Loucy (cell line): ENCODE results near the gene LIMA1.
"Not testable (repeated sequence)": the region's sequence is repeated elsewhere in the genome, so short reads cannot be mapped to it uniquely, and the experiment has no call there.

Experiments
- H2AFZ ChIP-seq: fragments of 200-600 bp; sonication (generic); 2 replicates; pipeline ENCODE4 v1.6.0; 2016; ENCODE audit warnings: antibody characterized with exemption, mild to moderate bottlenecking, low read length, moderate library complexity
- H3F3A ChIP-seq: fragments of 200-600 bp; 2 replicates; pipeline ENCODE4 v1.6.0; 2016; ENCODE audit warnings: antibody characterized with exemption, low read depth, mild to moderate bottlenecking
- H3K27me3 ChIP-seq: fragments of 200-600 bp; sonication (generic); 2 replicates; pipeline ENCODE4 v1.6.1; 2014; ENCODE audit warnings: low read length, mild to moderate bottlenecking; ENCODE audit not compliant: insufficient read depth, poor library complexity, severe bottlenecking
- H3K36me3 ChIP-seq: fragments of 200-600 bp; sonication (generic); 2 replicates; pipeline ENCODE4 v1.6.1; 2016; ENCODE audit warnings: low read length; ENCODE audit not compliant: insufficient read depth
- H3K4me1 ChIP-seq: fragments of 200-600 bp; sonication (generic); 2 replicates; pipeline ENCODE4 v1.5.1; 2014; ENCODE audit warnings: low read length, mild to moderate bottlenecking; ENCODE audit not compliant: insufficient read depth, poor library complexity, severe bottlenecking
- H3K4me2 ChIP-seq: fragments of 200-600 bp; sonication (generic); 2 replicates; pipeline ENCODE4 v1.6.0; 2014; ENCODE audit warnings: antibody characterized with exemption, low read length, low read depth, mild to moderate bottlenecking; ENCODE audit not compliant: poor library complexity, severe bottlenecking
- H3K4me3 ChIP-seq: fragments of 200-600 bp; sonication (generic); 2 replicates; pipeline ENCODE4 v1.5.1; 2014; ENCODE audit warnings: low read length, mild to moderate bottlenecking, mixed read lengths; ENCODE audit not compliant: poor library complexity, severe bottlenecking
- H3K79me2 ChIP-seq: fragments of 200-600 bp; sonication (generic); 2 replicates; pipeline ENCODE4 v1.6.1; 2014; ENCODE audit warnings: low read length; ENCODE audit not compliant: insufficient read depth
- H3K9ac ChIP-seq: fragments of 200-600 bp; sonication (generic); 2 replicates; pipeline ENCODE4 v1.6.0; 2014; ENCODE audit warnings: mild to moderate bottlenecking, low read depth, low read length, moderate library complexity; ENCODE audit not compliant: poor library complexity, severe bottlenecking
- H3K9me2 ChIP-seq: fragments of 200-600 bp; sonication (generic); replicated peaks from 2 replicates; pipeline ENCODE4 v1.6.1; 2016; ENCODE audit warnings: low read depth, low read length, mixed read lengths
- H3K9me3 ChIP-seq: fragments of 200-600 bp; sonication (generic); 2 replicates; pipeline ENCODE4 v1.6.1; 2014; ENCODE audit warnings: mild to moderate bottlenecking, antibody characterized with exemption, low read length, low read depth; ENCODE audit not compliant: insufficient read depth
- H4K20me1 ChIP-seq: fragments of 200-600 bp; sonication (generic); 2 replicates; pipeline ENCODE4 v1.6.0; 2014; ENCODE audit warnings: antibody characterized with exemption, low read length, mild to moderate bottlenecking; ENCODE audit not compliant: insufficient read depth, poor library complexity, severe bottlenecking
- EZH2phosphoT487 ChIP-seq: fragments of 200-600 bp; IDR thresholded peaks from 2 replicates; pipeline ENCODE4 v1.6.1; 2018; ENCODE audit warnings: antibody characterized with exemption, mild to moderate bottlenecking, moderate library complexity, borderline replicate concordance
- TF ChIP-seq, protein P1 (sequence below): fragments of 200-600 bp; sonication (generic); conservative IDR thresholded peaks from 2 replicates; pipeline ENCODE4 v1.5.1; 2014; ENCODE audit warnings: mild to moderate bottlenecking, antibody characterized with exemption, low read length

Gene LIMA1

DNA sequence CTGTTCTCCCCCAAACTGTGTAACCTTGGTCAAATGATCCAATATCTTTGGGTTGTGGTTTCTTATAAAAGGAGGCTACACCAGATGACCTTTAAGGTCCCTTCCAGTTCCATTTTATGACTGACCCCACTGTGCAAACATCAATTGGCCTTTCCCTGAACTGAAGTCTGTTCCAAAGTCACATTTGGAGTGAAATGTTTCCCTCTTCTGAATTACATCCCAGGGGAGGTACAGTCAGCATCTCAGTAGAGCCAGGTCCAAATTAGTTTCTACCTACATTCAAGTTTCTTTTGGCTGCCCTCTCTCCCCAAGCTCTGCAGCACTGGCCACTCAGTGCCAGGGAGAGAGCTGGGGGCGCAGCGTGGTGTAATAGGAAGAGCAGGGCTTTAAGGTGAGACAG lies 34.4 kb downstream of the LIMA1 start:
- TF ChIP-seq, protein P1, sequence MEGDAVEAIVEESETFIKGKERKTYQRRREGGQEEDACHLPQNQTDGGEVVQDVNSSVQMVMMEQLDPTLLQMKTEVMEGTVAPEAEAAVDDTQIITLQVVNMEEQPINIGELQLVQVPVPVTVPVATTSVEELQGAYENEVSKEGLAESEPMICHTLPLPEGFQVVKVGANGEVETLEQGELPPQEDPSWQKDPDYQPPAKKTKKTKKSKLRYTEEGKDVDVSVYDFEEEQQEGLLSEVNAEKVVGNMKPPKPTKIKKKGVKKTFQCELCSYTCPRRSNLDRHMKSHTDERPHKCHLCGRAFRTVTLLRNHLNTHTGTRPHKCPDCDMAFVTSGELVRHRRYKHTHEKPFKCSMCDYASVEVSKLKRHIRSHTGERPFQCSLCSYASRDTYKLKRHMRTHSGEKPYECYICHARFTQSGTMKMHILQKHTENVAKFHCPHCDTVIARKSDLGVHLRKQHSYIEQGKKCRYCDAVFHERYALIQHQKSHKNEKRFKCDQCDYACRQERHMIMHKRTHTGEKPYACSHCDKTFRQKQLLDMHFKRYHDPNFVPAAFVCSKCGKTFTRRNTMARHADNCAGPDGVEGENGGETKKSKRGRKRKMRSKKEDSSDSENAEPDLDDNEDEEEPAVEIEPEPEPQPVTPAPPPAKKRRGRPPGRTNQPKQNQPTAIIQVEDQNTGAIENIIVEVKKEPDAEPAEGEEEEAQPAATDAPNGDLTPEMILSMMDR, result no peak
- TF ChIP-seq EZH2phosphoT487, result no peak
- Histone ChIP-seq H3K79me2 (no peaks in the 10 kb centered on the region), H3K4me3 (no peak overlapping the region), H3K4me1 (peaks cover 4% of the 10 kb centered on the region), H3K4me2 (no peak overlapping the region), H3K36me3 (no peaks in the 10 kb centered on the region), H4K20me1 (no peaks in the 10 kb centered on the region), H2AFZ (no peak overlapping the region), H3K27me3 (no peaks in the 10 kb centered on the region), H3K9ac (no peak overlapping the region), H3K9me3 (no peaks in the 10 kb centered on the region), H3F3A (no peaks in the 10 kb centered on the region), H3K9me2 (no peaks in the 10 kb centered on the region)

DNA sequence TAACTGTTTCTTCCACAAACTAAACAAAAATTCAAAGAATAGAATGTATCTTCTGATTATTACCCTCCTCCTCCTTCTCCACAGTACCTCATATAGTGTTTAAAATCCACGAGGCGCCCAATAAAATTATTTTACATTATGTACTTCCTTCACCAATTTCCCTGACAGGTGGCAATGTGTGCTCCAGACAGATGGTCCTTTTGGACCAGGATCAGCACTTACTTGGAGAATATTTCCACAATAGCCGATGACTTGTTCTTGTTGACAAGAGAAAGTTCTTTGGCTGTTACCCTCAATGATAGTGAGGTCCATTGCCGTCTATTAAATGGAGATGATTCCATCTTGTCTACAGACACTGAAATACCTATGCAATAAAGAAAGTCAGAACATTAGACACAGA lies 34.9 kb downstream of the LIMA1 start:
- Histone ChIP-seq H2AFZ (no peak overlapping the region), H3K4me2 (no peak overlapping the region), H3K4me3 (no peak overlapping the region), H3K9ac (no peak overlapping the region), H3K27me3 (no peaks in the 10 kb centered on the region), H3K4me1 (peaks cover 4% of the 10 kb centered on the region), H4K20me1 (no peaks in the 10 kb centered on the region), H3K9me3 (no peaks in the 10 kb centered on the region), H3K9me2 (no peaks in the 10 kb centered on the region), H3F3A (no peaks in the 10 kb centered on the region), H3K79me2 (no peaks in the 10 kb centered on the region), H3K36me3 (no peaks in the 10 kb centered on the region)
- TF ChIP-seq EZH2phosphoT487, result no peak
- TF ChIP-seq, protein P1, result no peak

DNA sequence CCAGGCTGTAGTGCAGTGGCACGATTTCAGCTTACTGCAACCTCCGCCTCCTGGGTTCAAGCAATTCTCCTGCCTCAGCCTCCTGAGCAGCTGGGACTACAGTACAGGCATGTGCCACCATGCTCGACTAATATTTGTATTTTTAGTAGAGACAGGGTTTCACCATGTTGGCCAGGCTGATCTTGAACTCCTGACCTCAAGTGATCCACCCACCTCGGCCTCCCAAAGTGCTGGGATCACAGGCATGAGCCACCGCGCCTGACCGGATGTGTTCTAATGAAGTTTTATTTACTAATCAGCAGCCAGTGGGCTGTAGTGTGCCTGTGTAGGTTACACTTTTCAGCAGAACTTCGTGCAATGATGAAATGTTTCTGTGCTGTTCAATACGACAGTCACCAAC lies 35.7 kb downstream of the LIMA1 start:
- H2AFZ ChIP-seq, H3K79me2 ChIP-seq, H3K4me2 ChIP-seq, H4K20me1 ChIP-seq, H3K9me2 ChIP-seq, H3K27me3 ChIP-seq, H3K9ac ChIP-seq, H3K4me3 ChIP-seq, H3F3A ChIP-seq, H3K36me3 ChIP-seq, H3K4me1 ChIP-seq, H3K9me3 ChIP-seq: not testable (repeated sequence)

DNA sequence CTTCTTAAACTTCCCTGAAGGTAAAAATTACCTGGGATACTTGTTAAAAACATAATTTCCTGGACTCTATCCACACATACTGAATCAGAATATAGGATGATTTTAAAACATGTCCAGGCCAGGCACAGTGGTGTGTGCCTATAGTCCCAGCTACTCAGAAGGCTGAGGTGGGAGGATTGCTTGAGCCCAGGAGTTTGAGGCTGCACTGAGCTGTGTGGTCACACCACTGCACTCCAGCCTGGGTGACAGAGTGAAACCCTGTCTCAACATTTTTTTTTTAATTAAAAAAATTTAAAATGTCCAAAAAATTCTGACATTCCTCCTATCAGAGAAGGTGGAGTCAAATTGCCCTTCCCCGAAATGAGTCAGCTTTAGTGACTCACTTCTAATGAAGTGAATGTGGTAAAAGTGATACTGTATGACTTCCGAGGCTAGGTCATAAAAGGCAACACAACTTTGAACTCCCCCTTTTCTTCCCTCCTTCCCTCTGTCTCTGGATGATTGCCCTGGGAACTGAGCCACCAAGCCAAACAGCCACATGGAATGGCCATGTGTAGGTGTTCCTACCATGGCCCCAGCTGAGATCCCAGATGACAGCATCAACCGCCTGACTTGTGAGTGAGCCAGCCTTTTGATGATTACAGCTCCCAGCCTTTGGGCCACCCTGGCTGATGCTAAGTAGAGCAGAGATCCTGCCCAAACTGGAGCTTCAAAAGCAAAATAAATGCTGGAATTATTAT lies 36.3 kb downstream of the LIMA1 start:
- no peaks in the 10 kb centered on the region for H4K20me1 ChIP-seq
- no peaks in the 10 kb centered on the region for H3K9me3 ChIP-seq
- H3K9ac ChIP-seq, result no peak overlapping the region
- no peaks in the 10 kb centered on the region for H3K36me3 ChIP-seq
- no peaks in the 10 kb centered on the region for H3F3A ChIP-seq
- H3K27me3 ChIP-seq, result no peaks in the 10 kb centered on the region
- no peaks in the 10 kb centered on the region for H3K79me2 ChIP-seq
- no peak overlapping the region for H3K4me2 ChIP-seq
- peaks cover 4% of the 10 kb centered on the region for H3K4me1 ChIP-seq
- no peak for TF ChIP-seq EZH2phosphoT487
- TF ChIP-seq, protein P1, result no peak
- no peak overlapping the region for H3K4me3 ChIP-seq
- H2AFZ ChIP-seq, result no peak overlapping the region
- no peaks in the 10 kb centered on the region for H3K9me2 ChIP-seq
